ENCODE data around the gene NCOA7. TPM values are rescaled to one million over a fixed set of nuclear protein-coding genes. Genes with fewer than 3 reads are reported as not detected.

NCOA7 gene
- total and polyA plus RNA-seq, 2 of the 8 experiments (the other 6 are each of a cell fraction or from before 2014, with no cell fraction given): 2.6 to 10.7 TPM

- H4K91ac ChIP-seq (replicated peaks; ENCODE audit: insufficient read length, low read length): no peak overlapping the region
- no peak overlapping the region for H3K14ac ChIP-seq (ENCODE audit: insufficient read length)
- H4K5ac ChIP-seq (ENCODE audit: insufficient read length, low read depth, low read length): no peak overlapping the region
- no peaks in the 10 kb centered on the region for H3K27me3 ChIP-seq (replicated peaks in 1 of 4; ENCODE audit: control insufficient read depth in 3 of 4, extremely low read depth in 1 of 4, insufficient read depth in 3 of 4, low read length in 3 of 4)
- H3K4me1 ChIP-seq (replicated peaks in 1 of 4; ENCODE audit: control insufficient read depth in 3 of 4, insufficient read depth in 4 of 4, low read length in 3 of 4): no peaks in the 10 kb centered on the region
- H2AFZ ChIP-seq (ENCODE audit: low read length): no peak overlapping the region
- ChIA-PET CTCF (ENCODE audit: partially characterized antibody) (interaction anchor here (0.9 to 5.6 kb wide), 4 partner anchors 15 to 91 kb away, joined by 4 to 122 read pairs (median 25); no protein-coding TSS in a partner anchor), POLR2A (ENCODE audit: partially characterized antibody) (no interaction called here)
- H3K23ac ChIP-seq (ENCODE audit: insufficient read length): no peak overlapping the region
- H3K79me1 ChIP-seq (ENCODE audit: low read depth, low read length): no peaks in the 10 kb centered on the region
- no peak overlapping the region for H2BK5ac ChIP-seq (ENCODE audit: low read depth, low read length)
- no peak overlapping the region for H2BK20ac ChIP-seq (ENCODE audit: low read length)
- no peaks in the 10 kb centered on the region for H3K9me3 ChIP-seq (ENCODE audit: insufficient read depth in 2 of 2, low read depth in 1 of 2, low read length in 1 of 2)
- no peak overlapping the region for H2BK12ac ChIP-seq (ENCODE audit: low read depth, low read length)
- no peak for TF ChIP-seq JUND (IDR thresholded peaks at IDR 0.05; ENCODE audit: low read length)
- no peak for TF ChIP-seq NANOG (IDR thresholded peaks at IDR 0.05; ENCODE audit: insufficient read depth, low read depth, low read length, poor library complexity, severe bottlenecking)
- TF ChIP-seq CBX5 (IDR thresholded peaks at IDR 0.05; ENCODE audit: low read depth, low read length): no peak
- no peak for TF ChIP-seq ASH2L (IDR thresholded peaks at IDR 0.05; ENCODE audit: low read length)
- no peak for TF ChIP-seq RXRA (IDR thresholded peaks at IDR 0.05; ENCODE audit: insufficient read depth, low read depth, low read length)
- TF ChIP-seq EZH2 (IDR thresholded peaks at IDR 0.05; ENCODE audit: low read depth, low read length, severe bottlenecking): no peak
- no peak for TF ChIP-seq CHD2 (IDR thresholded peaks at IDR 0.05; ENCODE audit: low read length)
- no peak for TF ChIP-seq ZNF274 (IDR thresholded peaks at IDR 0.05; ENCODE audit: borderline replicate concordance, extremely low read depth, low read length)
- no peak for TF ChIP-seq KDM5A (IDR thresholded peaks at IDR 0.05; ENCODE audit: low read length)
- TF ChIP-seq SP2 (IDR thresholded peaks at IDR 0.05; ENCODE audit: low read length): no peak
- no peak for TF ChIP-seq SIX5 (IDR thresholded peaks at IDR 0.05; ENCODE audit: low read depth, low read length)
- no peak for TF ChIP-seq CREB1 (IDR thresholded peaks at IDR 0.05)
- no peak for TF ChIP-seq CBX8 (IDR thresholded peaks at IDR 0.05; ENCODE audit: borderline replicate concordance, low read depth, low read length)
- no peak for TF ChIP-seq EGR1 (IDR thresholded peaks at IDR 0.05; ENCODE audit: borderline replicate concordance, low read depth, low read length)
- TF ChIP-seq POU5F1 (IDR thresholded peaks at IDR 0.05; ENCODE audit: low read depth, low read length): no peak
- no peak overlapping the region for H2AK5ac ChIP-seq (ENCODE audit: low read depth, low read length)
- H4K8ac ChIP-seq (ENCODE audit: extremely low read depth, insufficient read depth, low read length): no peak overlapping the region
- no peak overlapping the region for H2BK120ac ChIP-seq (replicated peaks; ENCODE audit: low read depth, low read length)
- H3K4ac ChIP-seq (replicated peaks; ENCODE audit: insufficient read length, low read depth, low read length): no peak overlapping the region
- no peak overlapping the region for H3K56ac ChIP-seq (replicated peaks; ENCODE audit: insufficient read length, low read depth, low read length)
- DNase-seq (ENCODE audit: low read depth in 1 of 2, low spot score in 2 of 2): no peak
- FAIRE-seq: no peak
- no peaks in the 10 kb centered on the region for H3K79me2 ChIP-seq (ENCODE audit: control insufficient read depth in 1 of 2, insufficient read depth in 2 of 2, low read length in 2 of 2)
- no peaks in the 10 kb centered on the region for H4K20me1 ChIP-seq (replicated peaks in 1 of 2; ENCODE audit: control insufficient read depth in 1 of 2, insufficient read depth in 2 of 2, low read length in 2 of 2)
- H2BK15ac ChIP-seq (ENCODE audit: low read length): no peak overlapping the region
- H3K4me3 ChIP-seq (ENCODE audit: extremely low read depth in 1 of 4, insufficient read depth in 2 of 4, low read depth in 3 of 4, low read length in 4 of 4): no peak overlapping the region
- no peak overlapping the region for H3K18ac ChIP-seq (ENCODE audit: extremely low read depth, low read length)
- no peak overlapping the region for H3K27ac ChIP-seq (ENCODE audit: low read depth, low read length)
- no peak overlapping the region for H3K9ac ChIP-seq (replicated peaks in 1 of 4; ENCODE audit: extremely low read depth in 1 of 4, low read depth in 3 of 4, low read length in 3 of 4)
- no peaks in the 10 kb centered on the region for H3K36me3 ChIP-seq (ENCODE audit: control insufficient read depth in 2 of 4, insufficient read depth in 4 of 4, low read length in 3 of 4)
- no peak overlapping the region for H3K4me2 ChIP-seq (ENCODE audit: insufficient read depth in 1 of 2, low read depth in 2 of 2, low read length in 2 of 2)
- H3K23me2 ChIP-seq (ENCODE audit: low read depth, low read length): no peaks in the 10 kb centered on the region; the same call in 1 of the 2 replicates
Measured at GRCh38 chr6:125887372-125887771, 96.6 kb downstream of the NCOA7 start.
